ENCODE results near the gene ADGRG1.

Gene ADGRG1

DNA sequence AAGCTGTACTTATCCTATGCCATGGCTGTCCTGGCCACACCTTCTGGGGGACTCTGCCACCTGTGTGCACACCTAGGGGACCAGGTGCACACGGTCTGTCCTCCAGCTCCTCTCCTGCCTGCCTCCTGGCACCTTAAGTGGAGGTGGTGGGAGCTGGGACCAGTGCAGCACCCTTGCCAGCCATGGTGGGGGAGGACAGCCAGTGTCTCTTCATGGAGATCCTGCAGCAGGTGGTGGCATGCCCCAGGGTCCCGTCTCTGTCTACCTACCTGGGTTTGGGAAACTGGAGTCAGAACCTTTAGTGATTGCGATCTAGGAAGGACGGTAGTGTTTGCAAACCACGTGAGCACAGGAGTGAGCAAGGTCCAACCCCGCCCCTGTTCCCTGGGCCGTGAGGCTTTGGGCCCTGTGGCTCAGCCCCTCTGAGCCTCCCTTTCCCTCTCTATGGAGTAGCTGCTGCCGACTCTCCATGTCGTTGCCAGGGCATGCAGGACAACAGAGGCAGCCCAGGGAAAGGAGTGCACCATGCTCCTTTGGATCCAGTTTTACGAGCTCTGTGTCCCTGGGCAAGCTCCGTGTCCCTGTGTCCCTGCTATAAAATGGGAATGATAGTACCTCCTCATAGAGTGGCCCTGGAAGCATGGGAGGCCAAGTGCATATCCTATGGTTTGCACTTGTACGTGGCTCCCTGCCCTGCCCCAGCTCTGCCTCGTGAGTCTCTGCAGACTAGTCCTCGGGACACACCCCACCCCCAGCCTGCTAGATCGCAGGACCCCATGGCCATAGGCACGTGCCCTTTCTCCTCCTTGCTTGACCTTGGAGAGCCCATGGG, 7.1 kb downstream of the ADGRG1 start:
- no peak for DNase-seq (ENCODE audit: low read depth in 3 of 3)

GRCh38 chr16:57636184-57636583, 7.8 kb downstream of the ADGRG1 start:
- no peak for DNase-seq (ENCODE audit: low read depth in 3 of 3)

DNA sequence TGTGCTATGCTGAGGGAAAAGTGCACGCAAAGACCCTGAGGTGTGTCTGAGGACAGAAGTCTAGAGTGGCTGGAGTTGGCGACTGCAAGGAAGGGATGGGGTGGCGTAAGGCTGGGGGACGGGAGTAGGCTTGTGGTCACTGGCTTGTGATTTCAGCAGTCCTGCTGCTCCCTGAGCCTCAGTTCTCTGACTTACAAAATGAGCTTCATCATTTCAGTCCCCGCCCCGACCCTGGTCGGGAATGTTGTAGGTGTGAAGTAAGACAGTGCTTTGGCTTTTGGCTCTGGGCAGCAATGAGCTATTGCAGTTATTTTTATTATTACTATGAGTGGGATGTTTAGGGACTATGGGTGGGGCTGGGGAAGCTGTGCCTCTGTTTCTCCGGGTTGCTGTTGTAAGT, 8.6 kb downstream of the ADGRG1 start:
- DNase-seq (ENCODE audit: low read depth in 3 of 3), result no peak

DNA sequence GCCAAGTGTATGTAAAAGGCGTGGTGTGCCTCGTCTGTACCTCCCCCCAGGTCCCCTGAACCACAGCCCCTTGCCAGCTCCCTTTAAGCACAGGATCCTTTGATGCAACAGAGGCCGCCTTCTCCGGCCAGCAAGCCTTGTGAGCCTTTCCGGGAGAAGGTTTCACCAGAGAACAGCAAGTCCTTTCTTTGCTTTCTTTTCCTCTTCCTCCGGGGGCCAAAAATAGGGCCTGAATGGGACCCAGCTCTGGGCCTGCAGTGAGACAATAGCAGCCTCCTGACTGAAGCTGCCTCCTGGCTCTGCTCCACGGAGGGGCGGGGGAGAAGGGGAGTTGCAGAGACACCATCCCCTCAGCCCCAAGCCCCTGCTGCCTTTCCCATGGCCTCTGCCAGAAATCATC, 9.0 kb downstream of the ADGRG1 start:
- no peak for DNase-seq (ENCODE audit: low read depth in 3 of 3)

DNA sequence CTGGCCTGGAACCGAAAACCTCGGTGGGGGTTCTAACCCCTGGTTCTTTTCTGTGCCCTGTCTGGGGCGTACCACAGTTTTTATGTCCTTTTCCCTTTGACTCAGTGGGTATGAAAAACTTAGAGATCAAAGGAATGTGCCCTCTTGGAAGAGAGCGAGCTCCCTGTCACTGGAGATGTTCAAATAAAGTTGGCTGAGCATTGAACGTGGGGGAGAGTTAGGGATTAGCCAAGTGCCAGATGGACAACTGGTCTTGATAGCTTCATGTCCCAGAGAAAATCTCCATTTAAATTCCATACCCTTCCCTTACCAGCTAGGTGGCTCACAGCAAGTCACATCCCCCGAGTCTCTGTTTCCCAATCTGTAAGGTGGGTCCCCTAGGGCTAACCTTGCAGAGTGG, 9.5 kb downstream of the ADGRG1 start:
- DNase-seq (ENCODE audit: low read depth in 3 of 3), result no peak

- no peak for DNase-seq (ENCODE audit: low read depth in 3 of 3)
Observed at GRCh38 chr16:57638381-57638780, 10.0 kb downstream of the ADGRG1 start.

DNA sequence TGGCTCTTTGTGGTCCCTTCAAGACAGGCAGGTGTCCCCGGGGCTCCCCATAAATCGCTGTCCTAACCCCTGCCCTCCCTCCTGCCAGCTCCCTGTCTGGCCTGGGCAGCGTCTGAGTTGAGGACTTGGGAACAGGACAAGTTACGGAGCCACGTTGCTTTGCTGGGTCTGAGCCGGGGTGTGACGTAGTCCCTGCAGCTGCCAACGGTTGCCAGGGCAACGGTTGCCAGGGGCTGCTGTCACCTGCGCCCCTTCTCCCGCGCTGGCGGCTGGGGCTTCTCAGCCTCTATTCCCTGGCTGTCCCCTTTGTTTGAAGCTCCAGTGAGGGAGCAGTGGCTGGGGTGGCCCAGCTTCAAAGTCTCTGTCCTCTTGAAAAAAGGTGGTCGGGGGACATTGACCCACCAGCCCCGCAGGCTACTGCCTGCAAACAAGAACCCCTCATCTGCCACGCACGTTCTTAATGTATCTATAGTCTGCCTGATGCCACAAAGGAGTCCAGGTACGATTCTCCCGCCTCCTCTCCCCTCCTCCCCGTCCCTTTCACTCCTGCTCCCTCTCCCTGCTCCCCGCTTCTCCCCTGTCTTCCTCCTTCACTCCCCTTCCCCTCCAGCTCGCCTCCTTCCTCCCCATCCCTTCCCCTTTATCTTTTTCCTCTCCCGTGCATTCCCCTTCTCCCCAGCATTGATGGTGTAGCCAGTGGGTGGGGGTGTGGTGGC, 10.9 kb downstream of the ADGRG1 start:
- no peak for DNase-seq (ENCODE audit: low read depth in 3 of 3)

GRCh38 chr16:57640185-57640584, 11.8 kb downstream of the ADGRG1 start:
- DNase-seq (ENCODE audit: low read depth in 3 of 3), result no peak

GRCh38 chr16:57640612-57641011, 12.2 kb downstream of the ADGRG1 start:
- DNase-seq (ENCODE audit: low read depth in 3 of 3), result no peak

- DNase-seq (ENCODE audit: low read depth in 3 of 3), result no peak
Observed at GRCh38 chr16:57642160-57643135, 14.0 kb downstream of the ADGRG1 start.

GRCh38 chr16:57643147-57643874, 14.9 kb downstream of the ADGRG1 start:
- no peak for DNase-seq (ENCODE audit: low read depth in 3 of 3)

- no peak for DNase-seq (ENCODE audit: low read depth in 3 of 3)
Observed at GRCh38 chr16:57643910-57644309, 15.5 kb downstream of the ADGRG1 start.

DNA sequence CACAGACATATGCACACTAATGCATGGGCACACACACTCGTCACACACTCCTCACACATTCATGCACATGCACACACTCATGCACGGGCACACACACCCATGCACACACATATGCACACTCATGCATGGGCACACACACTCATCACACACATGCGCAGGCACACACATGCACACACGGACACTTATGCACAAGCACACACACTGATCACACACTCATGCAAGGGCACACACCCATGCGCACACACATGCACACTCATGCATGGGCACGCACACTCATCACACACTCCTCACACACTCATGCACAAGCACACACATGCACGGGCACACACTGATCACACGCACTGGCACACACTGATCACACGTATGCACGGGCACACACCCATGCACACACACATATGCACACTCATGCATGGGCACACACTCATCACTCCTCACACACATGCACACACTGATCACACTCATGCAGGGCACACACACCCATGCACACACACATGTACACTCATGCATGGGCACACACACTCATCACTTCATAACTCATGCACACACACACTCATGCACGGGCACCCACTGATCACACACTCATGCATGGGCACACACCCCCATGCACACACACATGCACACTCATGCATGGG, 16.1 kb downstream of the ADGRG1 start:
- DNase-seq (ENCODE audit: low read depth in 3 of 3), result no peak

DNA sequence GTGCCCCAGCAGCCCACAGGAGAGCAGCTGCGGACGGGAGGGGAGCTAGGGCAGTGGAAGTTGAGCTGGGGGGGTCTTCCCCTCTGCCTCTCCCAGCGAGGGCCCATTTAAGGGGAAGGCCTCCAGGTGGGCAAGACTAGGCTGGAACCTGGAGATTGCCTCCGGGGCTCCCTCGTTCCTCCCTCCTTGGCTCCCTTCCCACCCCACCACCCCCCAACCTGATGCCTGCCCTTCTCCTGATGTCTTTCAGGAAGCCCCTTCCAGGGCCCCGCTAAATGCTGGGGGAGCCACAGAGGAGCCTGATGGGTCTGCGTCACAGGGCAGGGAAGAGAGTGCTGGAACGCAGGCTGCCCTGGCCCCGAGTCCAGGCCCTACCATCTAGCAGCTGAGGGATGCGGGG, 16.7 kb downstream of the ADGRG1 start:
- no peak for DNase-seq (ENCODE audit: low read depth in 3 of 3)

DNA sequence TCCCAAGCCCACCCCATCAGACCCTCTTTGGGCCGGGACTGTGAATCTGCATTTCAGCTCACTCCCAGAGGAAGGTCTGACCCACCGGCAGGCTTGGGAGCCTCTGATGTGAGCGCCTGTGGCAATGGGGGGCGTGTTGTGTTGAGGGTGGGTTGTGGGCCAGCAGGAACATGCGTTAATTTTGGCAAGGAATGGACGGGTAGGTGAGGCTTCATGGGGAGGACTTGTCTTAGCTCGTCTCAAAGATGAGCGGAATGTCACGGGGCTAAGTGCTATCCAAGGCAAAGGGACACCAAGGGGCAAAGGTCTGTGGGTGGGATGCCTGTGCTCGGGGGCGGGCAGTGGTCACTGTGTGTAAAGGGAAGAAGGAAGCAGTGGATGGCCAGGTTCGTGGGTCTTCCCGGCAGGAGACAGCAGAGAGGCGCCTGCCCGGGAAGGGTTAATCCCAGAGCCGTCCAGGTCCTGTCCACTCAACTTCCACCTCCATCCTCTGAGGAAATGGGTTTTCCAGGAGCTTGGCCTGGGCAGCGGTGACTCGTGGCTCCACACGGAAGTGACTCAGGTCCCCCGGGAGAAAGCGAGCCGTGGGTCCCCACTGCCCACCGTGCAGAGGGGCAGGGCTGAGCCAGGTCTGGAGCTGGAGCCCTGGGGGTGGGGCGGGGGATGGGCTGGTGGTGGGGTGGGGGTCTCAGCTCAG, 17.4 kb downstream of the ADGRG1 start:
- no peak for DNase-seq (ENCODE audit: low read depth in 3 of 3)

DNA sequence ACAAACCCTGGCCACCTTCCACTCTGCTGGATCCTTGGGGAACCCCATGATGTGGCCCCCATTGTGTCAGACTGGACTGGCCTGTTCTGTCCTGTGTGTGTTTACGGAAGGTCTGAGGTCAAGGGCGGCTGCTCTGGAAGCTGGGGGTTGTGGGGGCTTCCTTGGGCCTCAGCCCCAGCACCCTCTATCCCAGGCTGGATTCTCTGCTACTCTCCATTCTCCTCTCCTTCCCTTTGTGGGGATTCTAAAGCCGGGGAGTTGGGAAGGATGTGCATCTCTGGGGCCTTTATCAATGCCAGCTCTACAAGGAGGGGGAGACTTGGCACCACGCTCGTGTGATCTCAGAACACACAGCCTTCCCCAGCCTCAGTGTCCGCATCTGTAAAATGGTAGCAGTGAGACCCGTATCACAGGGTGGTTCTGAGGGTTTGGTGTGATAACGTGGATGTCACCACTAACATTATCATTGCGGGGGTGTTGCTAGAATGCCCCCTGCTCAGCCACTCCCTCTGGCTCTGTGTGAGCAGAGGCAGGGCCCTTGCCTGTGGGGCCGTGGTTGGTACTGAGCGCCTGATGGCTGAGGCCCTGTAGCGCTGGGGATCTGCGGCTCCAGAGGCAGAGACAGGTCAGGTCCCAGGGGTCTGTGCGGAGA, 18.1 kb downstream of the ADGRG1 start:
- DNase-seq (ENCODE audit: low read depth in 3 of 3), result no peak

GRCh38 chr16:57647136-57647875, 18.9 kb downstream of the ADGRG1 start:
- no peak for DNase-seq (ENCODE audit: low read depth in 3 of 3)

- no peak for DNase-seq (ENCODE audit: low read depth in 3 of 3)
Observed at GRCh38 chr16:57648125-57648524, 19.7 kb downstream of the ADGRG1 start.

Measured in stimulated activated CD4-positive, alpha-beta T cell treated with anti-CD3 and anti-CD28 coated beads, TNF-alpha, amount 100 ng/mL, for 4 hours (primary cell).